WTC11 (cell line): ENCODE results near the gene GJA4. TPM values are rescaled to one million over a fixed set of nuclear protein-coding genes. Genes with fewer than 3 reads are reported as not detected.

Experiments used
- ATAC-seq: fragments of 200-7000 bp; cut with Tn5 transposase; 2 replicates; pipeline ENCODE4 v1.10.0; 2021; ENCODE audit warnings: mild to moderate bottlenecking, moderate library complexity
- CTCF ChIA-PET: fragments of 300-600 bp; sonication (Branson Sonifier 250); formaldehyde crosslinking; loops from one replicate; lab custom pipeline; 2021; ENCODE audit warnings: antibody characterized with exemption; lab: Charles Lee
- POLR2A ChIA-PET: fragments of 350-600 bp; sonication (Branson Sonifier 250); formaldehyde crosslinking; loops from one replicate; lab custom pipeline; 2021; ENCODE audit warnings: antibody characterized with exemption; lab: Charles Lee
- DNase-seq: peaks from one replicate; pipeline ENCODE4 v3.0.0; 2021; ENCODE audit warnings: low spot score
- H3K27ac Mint-ChIP-seq: 2 replicates; pipeline ENCODE4 v1.8.0; 2021; ENCODE audit warnings: mixed read lengths
- H3K27me3 Mint-ChIP-seq: 2 replicates; pipeline ENCODE4 v1.8.0; 2021; ENCODE audit warnings: low read depth, mild to moderate bottlenecking, moderate library complexity, mixed read lengths
- H3K36me3 Mint-ChIP-seq: 2 replicates; pipeline ENCODE4 v1.8.0; 2021; ENCODE audit warnings: mixed read lengths
- H3K4me1 Mint-ChIP-seq: 2 replicates; pipeline ENCODE4 v1.8.0; 2022; ENCODE audit warnings: mixed read lengths
- H3K4me3 Mint-ChIP-seq: 2 replicates; pipeline ENCODE4 v1.8.0; 2021; ENCODE audit warnings: mild to moderate bottlenecking, moderate library complexity, mixed read lengths
- H3K9me3 Mint-ChIP-seq: 2 replicates; pipeline ENCODE4 v1.8.0; 2021; ENCODE audit warnings: mixed read lengths
- AR ChIP-seq: fragments of 250-450 bp; sonication (Bioruptor Pico); IDR thresholded peaks from 2 replicates; pipeline ENCODE4 v1.9.0; 2021; ENCODE audit warnings: mild to moderate bottlenecking
- ATF2 ChIP-seq: sonication (generic); formaldehyde crosslinking; IDR thresholded peaks from 2 replicates; pipeline ENCODE4 v1.8.1; 2022; ENCODE audit warnings: low read depth, missing genetic modification reagents, borderline replicate concordance
- FOXJ3 ChIP-seq: sonication (generic); formaldehyde crosslinking; IDR thresholded peaks from 2 replicates; pipeline ENCODE4 v1.9.0; 2021; ENCODE audit warnings: missing genetic modification reagents, mild to moderate bottlenecking, borderline replicate concordance
- GRHL2 ChIP-seq: fragments of 250-450 bp; sonication (Bioruptor Pico); IDR thresholded peaks from 2 replicates; pipeline ENCODE4 v1.8.0; 2022; ENCODE audit warnings: mild to moderate bottlenecking, moderate library complexity; ENCODE audit not compliant: insufficient replicate concordance, severe bottlenecking
- HMGXB4 ChIP-seq: sonication (generic); formaldehyde crosslinking; IDR thresholded peaks from 2 replicates; pipeline ENCODE4 v1.8.1; 2023; ENCODE audit warnings: mild to moderate bottlenecking, moderate library complexity, missing genetic modification reagents
- KAT7 ChIP-seq: sonication (generic); formaldehyde crosslinking; IDR thresholded peaks from 2 replicates; pipeline ENCODE4 v1.8.1; 2023; ENCODE audit warnings: missing genetic modification reagents, mild to moderate bottlenecking, borderline replicate concordance
- MXD4 ChIP-seq: fragments of 250-450 bp; sonication (Bioruptor Pico); IDR thresholded peaks from 2 replicates; pipeline ENCODE4 v1.8.0; 2021; ENCODE audit warnings: mild to moderate bottlenecking, moderate library complexity, borderline replicate concordance
- NR1H2 ChIP-seq: sonication (generic); formaldehyde crosslinking; IDR thresholded peaks from 2 replicates; pipeline ENCODE4 v1.9.0; 2021; ENCODE audit warnings: mild to moderate bottlenecking, moderate library complexity, missing genetic modification reagents
- SP1 ChIP-seq: sonication (generic); formaldehyde crosslinking; conservative IDR thresholded peaks from 2 replicates; pipeline ENCODE4 v1.8.1; 2022; ENCODE audit warnings: missing genetic modification reagents
- TEAD1 ChIP-seq: sonication (generic); formaldehyde crosslinking; IDR thresholded peaks from 2 replicates; pipeline ENCODE4 v1.8.0; 2022; ENCODE audit warnings: mild to moderate bottlenecking, missing genetic modification reagents
- ZBTB43 ChIP-seq: sonication (generic); formaldehyde crosslinking; IDR thresholded peaks from 2 replicates; pipeline ENCODE4 v1.8.1; 2023; ENCODE audit warnings: mild to moderate bottlenecking, missing genetic modification reagents
- ZNF121 ChIP-seq: sonication (generic); formaldehyde crosslinking; IDR thresholded peaks from 2 replicates; pipeline ENCODE4 v1.8.0; 2023; ENCODE audit warnings: missing genetic modification reagents
- ZNF232 ChIP-seq: sonication (generic); formaldehyde crosslinking; IDR thresholded peaks from 2 replicates; pipeline ENCODE4 v1.8.0; 2022; ENCODE audit warnings: mild to moderate bottlenecking, missing genetic modification reagents
- ZNF263 ChIP-seq: sonication (generic); formaldehyde crosslinking; IDR thresholded peaks from 2 replicates; pipeline ENCODE4 v1.8.1; 2022; ENCODE audit warnings: low read depth, mild to moderate bottlenecking, moderate library complexity, missing genetic modification reagents
- ZNF423 ChIP-seq: fragments of 250-450 bp; sonication (Bioruptor Pico); IDR thresholded peaks from 2 replicates; pipeline ENCODE4 v2.1.2; 2022; ENCODE audit warnings: mild to moderate bottlenecking, moderate library complexity
- ZNF671 ChIP-seq: fragments of 250-450 bp; sonication (Bioruptor Pico); IDR thresholded peaks from 2 replicates; pipeline ENCODE4 v1.8.0; 2021; ENCODE audit warnings: mild to moderate bottlenecking
- total RNA-seq: library from RNA; stranded (reverse); gene quantifications from 3 replicates; pipeline ENCODE4 v1.2.3, GENCODE V29; 2021

GJA4 gene
- total RNA-seq, 1 experiment from 2014 or later, result 1.0 TPM

GRCh38 chr1:34781071-34781843 lies 11.5 kb upstream of the GJA4 start, which contains the start of gene GJB3 (continued):
- peak; percentile 41; the same call in 1 of the 2 replicates for TF ChIP-seq SP1 (CRISPR knock-in tag)
- no peak for TF ChIP-seq GRHL2
- TF ChIP-seq NR1H2 (CRISPR knock-in tag), result no peak
- TF ChIP-seq MXD4 (CRISPR knock-in tag), result no peak
- TF ChIP-seq ZNF121, result no peak
- TF ChIP-seq KAT7 (CRISPR knock-in tag), result no peak
- no peak for TF ChIP-seq AR (CRISPR knock-in tag)
- TF ChIP-seq ZNF263 (CRISPR knock-in tag), result no peak
- TF ChIP-seq TEAD1, result no peak
- no peak for TF ChIP-seq ZNF671 (CRISPR knock-in tag)
- no peak for TF ChIP-seq ATF2 (CRISPR knock-in tag)
- TF ChIP-seq ZBTB43 (CRISPR knock-in tag), result no peak
- no peak for TF ChIP-seq FOXJ3 (CRISPR knock-in tag)
- TF ChIP-seq HMGXB4 (CRISPR knock-in tag), result peak; percentile 91

GRCh38 chr1:34781844-34782391 lies 10.9 kb upstream of the GJA4 start:
- ChIA-PET POLR2A (no interaction called here), CTCF (interaction anchor here (0.7 to 2.6 kb wide), 9 partner anchors 23 to 619 kb away, joined by 3 to 24 read pairs (median 4); partner anchors contain the start of genes GJB4, GJB5 and SMIM12)
- DNase-seq, result no peak
- peak; percentile 14; the same call in 1 of the 2 replicates for TF ChIP-seq ZNF423 (CRISPR knock-in tag)
- TF ChIP-seq ZNF232 (CRISPR knock-in tag), result no peak
- peaks cover 9% of the 10 kb centered on the region; the same call in 1 of the 2 replicates for H3K4me1 Mint-ChIP-seq
- H3K27ac Mint-ChIP-seq, result no peak overlapping the region
- peak overlapping the region; percentile 68 for H3K4me3 Mint-ChIP-seq
- no peaks in the 10 kb centered on the region for H3K36me3 Mint-ChIP-seq
- no peaks in the 10 kb centered on the region for H3K9me3 Mint-ChIP-seq
- H3K27me3 Mint-ChIP-seq, result peaks cover 57% of the 10 kb centered on the region
- ATAC-seq, result peak; percentile 41
